HG03521 (cell line): ENCODE data around the gene YIPF5.

Experiments used
- ATAC-seq: cut with Tn5 transposase; IDR thresholded peaks from one replicate; pipeline ENCODE4 v1.9.1; 2021; ENCODE audit warnings: mild to moderate bottlenecking, moderate library complexity; ENCODE audit not compliant: unreplicated experiment

The YIPF5 gene

GRCh38 chr5:144128844-144129243, 41.6 kb downstream of the YIPF5 start:
- ATAC-seq, result no peak

GRCh38 chr5:144126707-144127106, 43.8 kb downstream of the YIPF5 start:
- no peak for ATAC-seq

GRCh38 chr5:144125163-144125726, 45.2 kb downstream of the YIPF5 start:
- ATAC-seq, result no peak

GRCh38 chr5:144122641-144123040, 47.8 kb downstream of the YIPF5 start:
- ATAC-seq, result no peak

- ATAC-seq, result no peak
Measured at GRCh38 chr5:144122081-144122480, 48.4 kb downstream of the YIPF5 start.

GRCh38 chr5:144121577-144121976, 48.9 kb downstream of the YIPF5 start:
- ATAC-seq, result no peak

GRCh38 chr5:144120661-144121180, 49.7 kb downstream of the YIPF5 start:
- no peak for ATAC-seq

- ATAC-seq, result no peak
Measured at GRCh38 chr5:144117412-144117811, 53.0 kb downstream of the YIPF5 start.

GRCh38 chr5:144114571-144114970, 55.9 kb downstream of the YIPF5 start:
- ATAC-seq, result no peak
